OCI-LY3 (cell line): ENCODE data around the gene TMEM129.

ENCODE experiments used
- H2AFZ ChIP-seq: fragments of 200-600, 300-600 bp; shearing (Covaris generic); 2 replicates; pipeline ENCODE4 v1.6.0; 2014; ENCODE audit warnings: antibody characterized with exemption, low read depth, low read length
- H3K27ac ChIP-seq: fragments of 200-600, 300-600 bp; sonication (generic); 2 replicates; pipeline ENCODE4 v1.5.1; 2014; ENCODE audit warnings: mild to moderate bottlenecking, low read length, moderate library complexity, mixed read lengths
- H3K27me3 ChIP-seq: fragments of 200-600, 300-600 bp; sonication (generic); 2 replicates; pipeline ENCODE4 v1.6.1; 2014; ENCODE audit warnings: low read depth, low read length, mixed read lengths
- H3K36me3 ChIP-seq: fragments of 200-600, 300-600 bp; sonication (generic); replicated peaks from 2 replicates; pipeline ENCODE3; 2014; ENCODE audit warnings: low read depth, low read length, mixed read lengths
- H3K4me1 ChIP-seq: fragments of 300-600, 200-600 bp; sonication (generic); 2 replicates; pipeline ENCODE4 v1.6.1; 2014; ENCODE audit warnings: low read length, mixed read lengths
- H3K4me2 ChIP-seq: fragments of 200-600, 300-600 bp; sonication (generic); 2 replicates; pipeline ENCODE4 v1.6.1; 2014; ENCODE audit warnings: low read length, mixed read lengths
- H3K4me3 ChIP-seq: fragments of 300-600, 200-600 bp; sonication (generic); 2 replicates; pipeline ENCODE4 v1.5.1; 2014; ENCODE audit warnings: antibody characterized with exemption, mild to moderate bottlenecking, low read length, moderate library complexity
- H3K79me2 ChIP-seq: fragments of 300-600, 200-600 bp; shearing (Covaris generic); 2 replicates; pipeline ENCODE4 v1.6.1; 2014; ENCODE audit warnings: mild to moderate bottlenecking, low read length, mixed read lengths
- H3K9ac ChIP-seq: fragments of 300-600, 200-600 bp; shearing (Covaris generic); 2 replicates; pipeline ENCODE4 v1.6.0; 2014; ENCODE audit warnings: mild to moderate bottlenecking, low read length, moderate library complexity
- H3K9me3 ChIP-seq: fragments of 200-600, 300-600 bp; shearing (Covaris generic); 2 replicates; pipeline ENCODE4 v1.6.1; 2014; ENCODE audit warnings: low read length, mixed read lengths; ENCODE audit not compliant: insufficient read depth
- H4K20me1 ChIP-seq: fragments of 200-600, 300-600 bp; sonication (generic); 2 replicates; pipeline ENCODE4 v1.6.1; 2016; ENCODE audit warnings: low read length, mixed read lengths; ENCODE audit not compliant: insufficient read depth
- EZH2phosphoT487 ChIP-seq: fragments of 200-600 bp; shearing (Covaris generic); IDR thresholded peaks from 2 replicates; pipeline ENCODE4 v1.6.1; 2018; ENCODE audit warnings: antibody characterized with exemption, mixed run types, low read depth
- TF ChIP-seq, protein P1 (sequence below): fragments of 200-600, 300-600 bp; sonication (generic); IDR thresholded peaks from 2 replicates; pipeline ENCODE4 v1.5.1; 2014; ENCODE audit warnings: antibody characterized with exemption, low read length, low read depth

The TMEM129 gene

DNA sequence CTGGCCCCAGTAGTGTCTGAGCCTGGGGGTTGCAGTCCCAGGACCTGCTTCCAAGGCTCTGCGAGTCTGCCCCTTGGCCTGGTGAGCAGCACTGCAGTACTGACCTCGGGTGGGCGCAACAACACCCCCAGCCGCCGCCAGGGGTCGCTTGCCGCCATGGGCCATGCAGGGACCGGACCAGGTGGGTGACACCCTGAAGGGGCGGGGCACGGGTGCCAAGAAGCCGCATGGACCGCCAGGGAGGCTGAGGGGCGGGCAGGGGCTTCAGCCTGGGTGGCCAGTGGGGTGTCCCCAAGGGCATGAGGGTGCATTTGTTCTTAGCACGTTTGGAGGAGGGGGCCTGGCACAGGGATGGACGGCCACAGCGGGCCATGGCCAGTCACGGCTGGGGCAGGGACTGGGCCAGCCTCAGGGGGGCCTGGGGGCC is 25.2 kb upstream of the TMEM129 start:
- Histone ChIP-seq H3K27me3 (no peaks in the 10 kb centered on the region), H3K4me1 (peaks cover 4% of the 10 kb centered on the region), H4K20me1 (no peaks in the 10 kb centered on the region), H3K4me3 (no peak overlapping the region), H3K27ac (no peak overlapping the region), H3K4me2 (no peak overlapping the region), H3K36me3 (peaks cover 16% of the 10 kb centered on the region), H3K9ac (no peak overlapping the region), H3K9me3 (no peaks in the 10 kb centered on the region), H3K79me2 (no peaks in the 10 kb centered on the region), H2AFZ (no peak overlapping the region)
- TF ChIP-seq, protein P1, sequence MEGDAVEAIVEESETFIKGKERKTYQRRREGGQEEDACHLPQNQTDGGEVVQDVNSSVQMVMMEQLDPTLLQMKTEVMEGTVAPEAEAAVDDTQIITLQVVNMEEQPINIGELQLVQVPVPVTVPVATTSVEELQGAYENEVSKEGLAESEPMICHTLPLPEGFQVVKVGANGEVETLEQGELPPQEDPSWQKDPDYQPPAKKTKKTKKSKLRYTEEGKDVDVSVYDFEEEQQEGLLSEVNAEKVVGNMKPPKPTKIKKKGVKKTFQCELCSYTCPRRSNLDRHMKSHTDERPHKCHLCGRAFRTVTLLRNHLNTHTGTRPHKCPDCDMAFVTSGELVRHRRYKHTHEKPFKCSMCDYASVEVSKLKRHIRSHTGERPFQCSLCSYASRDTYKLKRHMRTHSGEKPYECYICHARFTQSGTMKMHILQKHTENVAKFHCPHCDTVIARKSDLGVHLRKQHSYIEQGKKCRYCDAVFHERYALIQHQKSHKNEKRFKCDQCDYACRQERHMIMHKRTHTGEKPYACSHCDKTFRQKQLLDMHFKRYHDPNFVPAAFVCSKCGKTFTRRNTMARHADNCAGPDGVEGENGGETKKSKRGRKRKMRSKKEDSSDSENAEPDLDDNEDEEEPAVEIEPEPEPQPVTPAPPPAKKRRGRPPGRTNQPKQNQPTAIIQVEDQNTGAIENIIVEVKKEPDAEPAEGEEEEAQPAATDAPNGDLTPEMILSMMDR: peak; percentile 78
- TF ChIP-seq EZH2phosphoT487: no peak

DNA sequence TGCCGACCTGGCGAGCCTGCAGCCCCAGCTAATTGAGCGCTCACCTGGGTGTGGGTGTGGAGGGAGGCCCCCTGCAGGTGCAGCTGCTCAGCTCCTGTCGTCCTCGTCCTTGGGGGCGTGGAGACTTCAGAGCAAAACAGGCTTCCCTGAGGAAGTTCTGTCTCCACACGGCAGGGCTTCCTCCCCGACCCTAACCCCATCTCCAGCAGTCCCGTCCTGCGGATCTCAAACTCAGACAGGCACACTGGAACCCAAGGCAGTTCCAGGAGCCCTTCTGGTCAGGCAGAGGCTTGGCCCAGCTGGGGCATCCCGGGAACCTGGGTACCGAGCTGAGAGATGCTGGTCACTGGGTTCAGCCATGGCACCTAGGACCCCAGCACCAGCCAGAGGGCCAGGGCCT is 24.6 kb upstream of the TMEM129 start:
- no peak overlapping the region for H2AFZ ChIP-seq
- H3K27ac ChIP-seq: no peak overlapping the region

DNA sequence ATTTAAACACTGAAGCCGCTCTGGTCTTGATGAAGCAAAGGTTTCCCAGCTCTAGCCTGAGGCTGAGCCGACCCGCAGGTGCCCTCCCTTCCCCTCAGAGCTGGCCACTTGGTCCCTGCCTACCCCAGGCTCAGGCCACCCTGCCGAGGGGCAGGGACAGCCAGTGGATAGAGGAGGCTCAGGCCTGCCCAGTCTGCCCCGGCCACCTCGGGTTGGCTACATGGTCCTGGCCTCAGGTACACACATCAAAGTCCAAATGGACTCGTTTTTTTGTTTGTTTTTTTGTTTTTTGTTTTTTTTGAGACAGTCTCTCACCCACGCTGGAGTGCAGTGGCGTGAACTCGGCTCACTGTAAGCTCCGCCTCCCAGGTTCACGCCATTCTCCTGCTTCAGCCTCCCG is 24.0 kb upstream of the TMEM129 start:
- Histone ChIP-seq H3K27ac (no peak overlapping the region), H3K9me3 (no peaks in the 10 kb centered on the region)
- TF ChIP-seq EZH2phosphoT487: no peak
- TF ChIP-seq, protein P1: no peak

More for the DNA sequence above, 24.6 kb upstream of the TMEM129 start:
- Histone ChIP-seq H3K9ac (no peak overlapping the region), H3K36me3 (peaks cover 21% of the 10 kb centered on the region), H3K79me2 (no peaks in the 10 kb centered on the region), H3K27me3 (no peaks in the 10 kb centered on the region), H3K4me3 (no peak overlapping the region), H3K4me1 (peaks cover 4% of the 10 kb centered on the region), H3K9me3 (no peaks in the 10 kb centered on the region), H4K20me1 (no peaks in the 10 kb centered on the region), H3K4me2 (no peak overlapping the region)
- TF ChIP-seq, protein P1: no peak
- no peak for TF ChIP-seq EZH2phosphoT487

DNA sequence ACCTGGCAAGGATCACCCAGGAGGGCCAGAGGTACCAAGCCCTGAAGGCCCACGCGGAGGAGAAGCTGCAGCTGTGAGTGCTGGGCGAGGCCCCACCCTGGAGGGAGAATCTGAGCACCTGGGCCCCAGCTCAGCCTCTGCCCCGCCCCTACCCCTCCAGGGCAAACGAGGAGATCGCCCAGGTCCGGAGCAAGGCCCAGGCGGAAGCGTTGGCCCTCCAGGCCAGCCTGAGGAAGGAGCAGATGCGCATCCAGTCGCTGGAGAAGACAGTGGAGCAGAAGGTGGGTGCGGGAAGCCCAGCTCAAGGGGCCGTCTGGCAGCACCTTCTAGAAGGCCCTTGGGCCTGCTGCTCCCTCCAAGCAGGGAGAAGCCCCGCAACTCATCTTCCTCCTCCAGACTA is 23.4 kb upstream of the TMEM129 start:
- H3K9ac ChIP-seq: no peak overlapping the region
- no peaks in the 10 kb centered on the region for H3K27me3 ChIP-seq
- H2AFZ ChIP-seq: no peak overlapping the region
- H3K4me2 ChIP-seq: no peak overlapping the region
- H3K4me3 ChIP-seq: no peak overlapping the region
- H3K4me1 ChIP-seq: peaks cover 4% of the 10 kb centered on the region
- no peaks in the 10 kb centered on the region for H3K9me3 ChIP-seq
- H4K20me1 ChIP-seq: no peaks in the 10 kb centered on the region
- no peaks in the 10 kb centered on the region for H3K79me2 ChIP-seq
- peaks cover 32% of the 10 kb centered on the region for H3K36me3 ChIP-seq
- no peak overlapping the region for H3K27ac ChIP-seq
- TF ChIP-seq, protein P1: no peak
- no peak for TF ChIP-seq EZH2phosphoT487

More for the DNA sequence above, 24.0 kb upstream of the TMEM129 start:
- H3K4me3 ChIP-seq: no peak overlapping the region
- no peaks in the 10 kb centered on the region for H4K20me1 ChIP-seq
- no peak overlapping the region for H3K9ac ChIP-seq
- no peak overlapping the region for H2AFZ ChIP-seq
- H3K27me3 ChIP-seq: no peaks in the 10 kb centered on the region
- H3K36me3 ChIP-seq: peaks cover 27% of the 10 kb centered on the region
- no peaks in the 10 kb centered on the region for H3K79me2 ChIP-seq
- H3K4me1 ChIP-seq: peaks cover 4% of the 10 kb centered on the region
- H3K4me2 ChIP-seq: no peak overlapping the region
